ENCODE results near the gene CCL16. TPM values are rescaled to one million over a fixed set of nuclear protein-coding genes. Genes with fewer than 3 reads are reported as not detected.
A peak's percentile ranks its signal among the peaks of the same experiment; 100 is the strongest.
"Not testable (repeated sequence)": the region's sequence is repeated elsewhere in the genome, so short reads cannot be mapped to it uniquely, and the experiment has no call there.

Gene CCL16
- polyA plus RNA-seq, 2 of the 4 experiments (the other 2 are of a cell fraction), result not detected

DNA sequence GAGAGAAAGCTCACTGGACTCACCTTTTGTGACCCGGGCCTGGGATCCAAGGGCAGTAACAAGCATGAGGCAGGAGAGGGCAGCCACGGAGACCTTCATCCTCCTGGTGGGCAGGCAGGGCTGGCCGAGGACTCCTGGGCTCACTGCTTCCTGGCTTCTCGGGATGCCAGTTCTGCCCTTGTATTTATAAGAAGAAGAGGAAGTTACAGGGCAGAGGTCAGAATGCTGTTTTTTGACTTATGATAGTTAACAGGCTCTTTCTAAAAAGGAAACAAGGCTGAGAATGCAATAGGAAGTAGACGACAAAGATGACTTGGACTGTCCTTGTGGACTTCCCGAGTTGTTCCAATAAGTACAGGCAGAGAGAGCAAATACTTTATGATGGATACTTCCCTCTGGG, 36.5 kb upstream of the CCL16 start, which contains the start of gene CCL23:
CCL23 (minus strand) TSS at position 174 of the 400 bp plus-strand sequence; CDS start at position 99, 75 bp downstream.
- 6% methylated on average over 6 of the region's 6 CpGs for WGBS (ENCODE audit: missing lambda C conversion rate)
- H3K4me1 ChIP-seq, result no peaks in the 10 kb centered on the region
- H3K27ac ChIP-seq, result no peak within 1 kb of the TSS
- DNase-seq (ENCODE audit: low read depth in 1 of 2, low spot score in 1 of 2) (no peak), FAIRE-seq (no peak), ATAC-seq (peak; percentile 33 to 66; a peak in 4 of 6 replicates)
- no peak within 1 kb of the TSS for H3K4me2 ChIP-seq
- ChIA-PET CTCF (interaction anchor here (2.6 kb wide), 1 partner anchor 131 kb away, joined by 9 read pairs; no protein-coding TSS in a partner anchor), POLR2A (no interaction called here)
- no peak within 1 kb of the TSS for H3K4me3 ChIP-seq
- H3K9me3 ChIP-seq, result peaks cover 2% of the 10 kb centered on the region; the same call in 2 of the 3 replicates
- no peak for TF ChIP-seq BHLHE40 (IDR thresholded peaks at IDR 0.05; ENCODE audit: low read depth, low read length)
- TF ChIP-seq HEYL (CRISPR knock-in tag; IDR thresholded peaks at IDR 0.05), result no peak
- no peak for TF ChIP-seq KDM1A (IDR thresholded peaks at IDR 0.05; ENCODE audit: low read depth)
- no peak for TF ChIP-seq EP300 (IDR thresholded peaks at IDR 0.05)
- no peak for TF ChIP-seq CHD2 (IDR thresholded peaks at IDR 0.05; ENCODE audit: low read length, partially characterized antibody)
- TF ChIP-seq, protein P1, sequence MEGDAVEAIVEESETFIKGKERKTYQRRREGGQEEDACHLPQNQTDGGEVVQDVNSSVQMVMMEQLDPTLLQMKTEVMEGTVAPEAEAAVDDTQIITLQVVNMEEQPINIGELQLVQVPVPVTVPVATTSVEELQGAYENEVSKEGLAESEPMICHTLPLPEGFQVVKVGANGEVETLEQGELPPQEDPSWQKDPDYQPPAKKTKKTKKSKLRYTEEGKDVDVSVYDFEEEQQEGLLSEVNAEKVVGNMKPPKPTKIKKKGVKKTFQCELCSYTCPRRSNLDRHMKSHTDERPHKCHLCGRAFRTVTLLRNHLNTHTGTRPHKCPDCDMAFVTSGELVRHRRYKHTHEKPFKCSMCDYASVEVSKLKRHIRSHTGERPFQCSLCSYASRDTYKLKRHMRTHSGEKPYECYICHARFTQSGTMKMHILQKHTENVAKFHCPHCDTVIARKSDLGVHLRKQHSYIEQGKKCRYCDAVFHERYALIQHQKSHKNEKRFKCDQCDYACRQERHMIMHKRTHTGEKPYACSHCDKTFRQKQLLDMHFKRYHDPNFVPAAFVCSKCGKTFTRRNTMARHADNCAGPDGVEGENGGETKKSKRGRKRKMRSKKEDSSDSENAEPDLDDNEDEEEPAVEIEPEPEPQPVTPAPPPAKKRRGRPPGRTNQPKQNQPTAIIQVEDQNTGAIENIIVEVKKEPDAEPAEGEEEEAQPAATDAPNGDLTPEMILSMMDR (IDR thresholded peaks at IDR 0.05), result no peak
- TF ChIP-seq POLR2AphosphoS2 (conservative IDR thresholded peaks at IDR 0.05; ENCODE audit: low read length), result no peak
- TF ChIP-seq RCOR1 (IDR thresholded peaks at IDR 0.05; ENCODE audit: low read depth, low read length), result no peak
- no peak for TF ChIP-seq HOXB5 (CRISPR knock-in tag; IDR thresholded peaks at IDR 0.05)

DNA sequence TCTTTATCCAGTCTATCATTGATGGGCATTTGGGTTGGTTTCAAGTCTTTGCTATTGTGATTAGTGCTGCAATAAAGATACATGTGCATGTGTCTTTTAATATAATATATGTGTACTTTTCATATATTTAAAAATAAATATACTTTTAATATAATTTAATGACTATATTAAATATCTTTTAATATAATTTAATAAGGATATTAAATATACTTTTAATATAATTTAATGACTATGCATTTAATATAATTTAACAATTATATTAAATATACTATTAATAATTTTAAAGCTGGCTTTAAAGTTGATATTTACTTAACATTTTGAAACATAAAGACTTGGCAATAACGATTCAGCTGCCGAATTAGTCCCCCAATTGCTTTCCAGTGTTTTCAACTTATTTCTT, 35.3 kb upstream of the CCL16 start:
- no peak overlapping the region for H3K4me2 ChIP-seq
- FAIRE-seq (no peak), DNase-seq (ENCODE audit: low read depth in 1 of 2, low spot score in 1 of 2) (no peak), ATAC-seq (no peak)
- CTCF ChIA-PET, result no interaction called here
- TF ChIP-seq SMC3 (IDR thresholded peaks at IDR 0.05) (no peak), JUNB (IDR thresholded peaks at IDR 0.05) (no peak), CBX8 (IDR thresholded peaks at IDR 0.05) (no peak), TP53 (CRISPR knock-in tag; IDR thresholded peaks at IDR 0.05) (no peak), RNF2 (IDR thresholded peaks at IDR 0.05; ENCODE audit: borderline replicate concordance, low read depth) (no peak), KDM5A (IDR thresholded peaks at IDR 0.05) (no peak)
- TF ChIP-seq, protein P2, sequence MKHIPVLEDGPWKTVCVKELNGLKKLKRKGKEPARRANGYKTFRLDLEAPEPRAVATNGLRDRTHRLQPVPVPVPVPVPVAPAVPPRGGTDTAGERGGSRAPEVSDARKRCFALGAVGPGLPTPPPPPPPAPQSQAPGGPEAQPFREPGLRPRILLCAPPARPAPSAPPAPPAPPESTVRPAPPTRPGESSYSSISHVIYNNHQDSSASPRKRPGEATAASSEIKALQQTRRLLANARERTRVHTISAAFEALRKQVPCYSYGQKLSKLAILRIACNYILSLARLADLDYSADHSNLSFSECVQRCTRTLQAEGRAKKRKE (CRISPR knock-in tag; IDR thresholded peaks at IDR 0.05; ENCODE audit: low read depth), result no peak
- TF ChIP-seq, protein P3, sequence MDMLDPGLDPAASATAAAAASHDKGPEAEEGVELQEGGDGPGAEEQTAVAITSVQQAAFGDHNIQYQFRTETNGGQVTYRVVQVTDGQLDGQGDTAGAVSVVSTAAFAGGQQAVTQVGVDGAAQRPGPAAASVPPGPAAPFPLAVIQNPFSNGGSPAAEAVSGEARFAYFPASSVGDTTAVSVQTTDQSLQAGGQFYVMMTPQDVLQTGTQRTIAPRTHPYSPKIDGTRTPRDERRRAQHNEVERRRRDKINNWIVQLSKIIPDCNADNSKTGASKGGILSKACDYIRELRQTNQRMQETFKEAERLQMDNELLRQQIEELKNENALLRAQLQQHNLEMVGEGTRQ (IDR thresholded peaks at IDR 0.05), result no peak
- no peaks in the 10 kb centered on the region for H3K9me3 ChIP-seq
- no peaks in the 10 kb centered on the region for H3K4me1 ChIP-seq
- H3K4me3 ChIP-seq, result no peak overlapping the region
- H3K27ac ChIP-seq, result no peak overlapping the region
- POLR2A ChIA-PET, result no interaction called here
- 23% methylated on average over 2 of the region's 2 CpGs for WGBS (ENCODE audit: missing lambda C conversion rate)

DNA sequence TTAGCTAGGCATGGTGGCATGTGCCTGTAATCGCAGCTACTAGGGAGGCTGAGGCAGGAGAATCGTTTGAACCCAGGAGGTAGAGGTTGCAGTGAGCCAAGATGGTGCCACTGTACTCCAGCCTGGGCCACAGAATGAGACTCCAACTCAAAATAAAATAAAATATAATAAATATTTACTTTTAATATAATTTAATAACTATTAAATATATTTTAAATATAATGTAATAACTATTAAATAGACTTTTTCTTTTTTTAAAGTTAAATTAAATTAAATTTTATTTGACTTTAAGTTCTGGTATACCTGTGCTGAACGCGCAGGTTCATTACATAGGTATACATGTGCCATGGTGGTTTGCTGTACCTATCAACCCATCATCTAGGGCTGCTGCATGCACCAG, 34.6 kb upstream of the CCL16 start:
- H3K9me3 ChIP-seq; H3K4me1 ChIP-seq; POLR2A ChIA-PET; ATAC-seq; DNase-seq (ENCODE audit: low read depth in 1 of 2, low spot score in 1 of 2); FAIRE-seq; H3K4me2 ChIP-seq; H3K27ac ChIP-seq; H3K4me3 ChIP-seq: not testable (repeated sequence)
- CTCF ChIA-PET, result interaction anchor here (0.7 kb wide), 1 partner anchor 22 kb away, joined by 3 read pairs; no protein-coding TSS in a partner anchor
- 47% methylated on average over 4 of the region's 4 CpGs for WGBS (ENCODE audit: missing lambda C conversion rate)

DNA sequence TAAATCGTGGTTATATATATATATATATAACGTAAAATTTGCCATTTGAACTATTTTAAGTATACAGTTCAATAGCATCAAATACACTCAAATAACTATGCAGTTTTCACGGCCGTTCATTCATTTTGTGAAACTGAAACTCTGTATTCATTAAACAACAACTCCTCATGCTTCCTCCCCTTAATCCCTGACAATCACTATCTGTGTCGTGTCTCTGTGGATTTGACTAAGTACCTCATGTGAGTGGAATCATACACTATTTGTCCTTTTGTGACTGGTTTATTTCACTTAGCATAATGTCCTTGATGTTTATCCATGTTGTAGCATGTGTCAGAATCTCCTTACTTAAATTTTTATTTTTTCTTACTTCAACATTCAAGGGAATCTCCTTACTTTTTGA, 33.6 kb upstream of the CCL16 start:
- CTCF ChIA-PET, result interaction anchor here (0.5 to 2.1 kb wide), 3 partner anchors 10 to 134 kb away, joined by 3 to 8 read pairs (median 3); no protein-coding TSS in a partner anchor
- TF ChIP-seq, protein P3 (IDR thresholded peaks at IDR 0.05), result no peak
- no peak for TF ChIP-seq NR3C1 (IDR thresholded peaks at IDR 0.05)
- TF ChIP-seq HEYL (CRISPR knock-in tag; IDR thresholded peaks at IDR 0.05), result no peak
- no peak for TF ChIP-seq MAFK (IDR thresholded peaks at IDR 0.05; ENCODE audit: partially characterized antibody)
- TF ChIP-seq FOSL2 (IDR thresholded peaks at IDR 0.05), result no peak
- no peak for TF ChIP-seq FOSL2 (CRISPR knock-in tag; IDR thresholded peaks at IDR 0.05)
- TF ChIP-seq, protein P4, sequence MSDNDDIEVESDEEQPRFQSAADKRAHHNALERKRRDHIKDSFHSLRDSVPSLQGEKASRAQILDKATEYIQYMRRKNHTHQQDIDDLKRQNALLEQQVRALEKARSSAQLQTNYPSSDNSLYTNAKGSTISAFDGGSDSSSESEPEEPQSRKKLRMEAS (IDR thresholded peaks at IDR 0.05), result no peak
- TF ChIP-seq EHMT2 (IDR thresholded peaks at IDR 0.05; ENCODE audit: low read depth), result no peak
- no peak for TF ChIP-seq NFE2L2 (conservative IDR thresholded peaks at IDR 0.05; ENCODE audit: low read length)
- TF ChIP-seq RARB (CRISPR knock-in tag; IDR thresholded peaks at IDR 0.05), result no peak
- no peak for TF ChIP-seq SREBF2 (IDR thresholded peaks at IDR 0.05)
- no peak for TF ChIP-seq KDM1A (IDR thresholded peaks at IDR 0.05; ENCODE audit: low read depth)
- no peak for TF ChIP-seq ZFP36 (IDR thresholded peaks at IDR 0.05; ENCODE audit: borderline replicate concordance, partially characterized antibody)
- no peak for TF ChIP-seq CBX2 (IDR thresholded peaks at IDR 0.05; ENCODE audit: borderline replicate concordance, low read depth)
- TF ChIP-seq PHF8 (IDR thresholded peaks at IDR 0.05; ENCODE audit: borderline replicate concordance, low read depth), result no peak
- no peak for TF ChIP-seq EHF (CRISPR knock-in tag; IDR thresholded peaks at IDR 0.05)

More for the DNA sequence above, 33.6 kb upstream of the CCL16 start:
- H3K4me3 ChIP-seq, result no peak overlapping the region
- POLR2A ChIA-PET, result no interaction called here
- H3K9me3 ChIP-seq, result peaks cover 4% of the 10 kb centered on the region; the same call in 2 of the 3 replicates
- H3K4me2 ChIP-seq, result no peak overlapping the region
- DNase-seq (ENCODE audit: low read depth in 1 of 2, low spot score in 1 of 2) (no peak), FAIRE-seq (no peak), ATAC-seq (no peak)
- no peak overlapping the region for H3K27ac ChIP-seq
- 40% methylated on average over 5 of the region's 5 CpGs for WGBS (ENCODE audit: missing lambda C conversion rate)
- H3K4me1 ChIP-seq, result no peaks in the 10 kb centered on the region

Data from A549 (cell line).